OCI-LY3 (cell line): ENCODE data around the gene HMG20A.

Source experiments
- CTCF ChIP-seq: fragments of 200-600, 300-600 bp; sonication (generic); IDR thresholded peaks from 2 replicates; pipeline ENCODE4 v1.5.1; 2014; ENCODE audit warnings: antibody characterized with exemption, low read length, low read depth
- EZH2phosphoT487 ChIP-seq: fragments of 200-600 bp; shearing (Covaris generic); IDR thresholded peaks from 2 replicates; pipeline ENCODE4 v1.6.1; 2018; ENCODE audit warnings: antibody characterized with exemption, mixed run types, low read depth

GRCh38 chr15:77506311-77507142 is 85.8 kb downstream of the HMG20A start:
- no peak for TF ChIP-seq CTCF
- TF ChIP-seq EZH2phosphoT487, result no peak
